Caco-2 (cell line): ENCODE measurements around the gene GRM3. TPM values are rescaled to one million over a fixed set of nuclear protein-coding genes. Genes with fewer than 3 reads are reported as not detected.

Experiments
- BruUV-seq: library from RNA; stranded (reverse); fragments of 400-500 nt; replicated peaks from 2 replicates; lab custom pipeline; 2021; lab: Mats Ljungman, UMichigan
- CTCF ChIA-PET: fragments of 300-600 bp; sonication (Branson Sonifier 250); formaldehyde crosslinking; loops from one replicate; lab custom pipeline; 2022; ENCODE audit warnings: antibody characterized with exemption; lab: Charles Lee
- POLR2A ChIA-PET: fragments of 300-600 bp; sonication (Branson Sonifier 250); formaldehyde crosslinking; loops from one replicate; lab custom pipeline; 2022; ENCODE audit warnings: antibody characterized with exemption; lab: Charles Lee
- DNase-seq, 2 experiments: peaks; one replicate each; pipeline versions ENCODE4 v3.0.0 to v3.0.0-alpha.2; 2020 to 2022
- H3K27me3 ChIP-seq: replicated peaks from 2 replicates; pipeline ENCODE4 v1.6.0; 2011; ENCODE audit warnings: low read length; ENCODE audit not compliant: control insufficient read depth, insufficient read depth
- H3K36me3 ChIP-seq: 2 replicates; pipeline ENCODE4 v1.5.1; 2011; ENCODE audit warnings: low read length; ENCODE audit not compliant: control insufficient read depth, insufficient read depth
- H3K4me1 ChIP-seq: fragments of 250-450 bp; sonication (Bioruptor Pico); 2 replicates; pipeline ENCODE4 v1.5.1; 2020; ENCODE audit warnings: mild to moderate bottlenecking
- H3K4me3 ChIP-seq: 2 replicates; pipeline ENCODE4 v1.5.1; 2011; ENCODE audit warnings: low read depth, mild to moderate bottlenecking, control low read depth, low read length
- H3K9me3 ChIP-seq: fragments of 250-450 bp; sonication (Bioruptor Pico); 2 replicates; pipeline ENCODE4 v1.5.1; 2020; ENCODE audit warnings: mild to moderate bottlenecking, moderate library complexity
- H3K27ac Mint-ChIP-seq: one replicate; pipeline ENCODE4 v1.8.0; 2022; ENCODE audit warnings: mixed read lengths; ENCODE audit not compliant: unreplicated experiment
- H3K27me3 Mint-ChIP-seq: one replicate; pipeline ENCODE4 v1.8.0; 2022; ENCODE audit warnings: mixed read lengths; ENCODE audit not compliant: insufficient read depth, unreplicated experiment
- H3K36me3 Mint-ChIP-seq: one replicate; pipeline ENCODE4 v1.8.0; 2022; ENCODE audit warnings: mild to moderate bottlenecking, mixed read lengths; ENCODE audit not compliant: insufficient read depth, unreplicated experiment
- H3K4me1 Mint-ChIP-seq: one replicate; pipeline ENCODE4 v1.8.0; 2022; ENCODE audit warnings: low read depth, mixed read lengths; ENCODE audit not compliant: unreplicated experiment
- H3K4me3 Mint-ChIP-seq: one replicate; pipeline ENCODE4 v1.8.0; 2022; ENCODE audit warnings: mild to moderate bottlenecking, moderate library complexity, mixed read lengths; ENCODE audit not compliant: unreplicated experiment
- H3K9me3 Mint-ChIP-seq: one replicate; pipeline ENCODE4 v1.8.0; 2022; ENCODE audit warnings: mixed read lengths; ENCODE audit not compliant: unreplicated experiment
- CTCF ChIP-seq, 2 experiments: fragments of 200-600 bp in 1 of 2; IDR thresholded peaks; 1 replicate in 1 of 2; 2 replicates in 1 of 2; pipeline versions ENCODE4 v1.5.1 to v1.8.0; 2011 to 2022; ENCODE audit warnings: antibody characterized with exemption in 1 of 2, control low read depth in 1 of 2, inconsistent platforms in 1 of 2, low read depth in 1 of 2, low read length in 1 of 2, mild to moderate bottlenecking in 1 of 2, moderate library complexity in 1 of 2; ENCODE audit not compliant: insufficient read depth in 1 of 2, severe bottlenecking in 1 of 2, unreplicated experiment in 1 of 2
- intact Hi-C: fragments of 100-400 bp; cut with micrococcal nuclease; formaldehyde crosslinking; loops from one replicate; pipeline ENCODE4 v1.10.0; 2022; ENCODE audit not compliant: unreplicated experiment
- total RNA-seq: library from RNA; stranded (reverse); gene quantifications from 2 replicates; pipeline ENCODE4 v1.2.3, GENCODE V29; 2022

GRM3 gene
- total RNA-seq, 1 experiment from 2014 or later = not detected

- no peak for TF ChIP-seq CTCF (IDR thresholded peaks at IDR 0.05; ENCODE audit: insufficient read depth in 1 of 2, low read depth in 1 of 2, low read length in 1 of 2, severe bottlenecking in 1 of 2, unreplicated experiment in 1 of 2)
- Mint-ChIP-seq H3K9me3 (no peaks in the 10 kb centered on the region), H3K27me3 (no peaks in the 10 kb centered on the region), H3K4me1 (peaks cover 17% of the 10 kb centered on the region), H3K36me3 (no peaks in the 10 kb centered on the region), H3K4me3 (no peak overlapping the region), H3K27ac (no peak overlapping the region)
- no peak for DNase-seq
- ChIA-PET CTCF (no interaction called here), POLR2A (no interaction called here)
- H3K4me1 ChIP-seq = peaks cover 21% of the 10 kb centered on the region
- intact Hi-C loops = loop anchor here (1.0 kb wide), 1 partner anchor 19 kb away; no protein-coding TSS in a partner anchor
- no peak overlapping the region for H3K4me3 ChIP-seq
- BruUV-seq = no TSS peak
- H3K9me3 ChIP-seq = 0 out of 2 replicates have a peak, but pooled peaks cover 3% of the 10 kb centered on the region
- no peaks in the 10 kb centered on the region for H3K27me3 ChIP-seq
- no peaks in the 10 kb centered on the region for H3K36me3 ChIP-seq
These were observed 183.2 kb downstream of the GRM3 start for GRCh38 chr7:86826948-86827347.

- intact Hi-C loops = no loop called here
- H3K4me3 Mint-ChIP-seq = no peak overlapping the region
These were observed 189.7 kb downstream of the GRM3 start for GRCh38 chr7:86833360-86833759.

GRCh38 chr7:86837235-86837634, 193.5 kb downstream of the GRM3 start:
- no peaks in the 10 kb centered on the region for H3K36me3 ChIP-seq
- no peak overlapping the region for H3K27ac Mint-ChIP-seq
- H3K9me3 ChIP-seq = no peaks in the 10 kb centered on the region
- 0 out of 2 replicates have a peak, but pooled peaks cover 5% of the 10 kb centered on the region for H3K4me1 ChIP-seq
- intact Hi-C loops = no loop called here
- H3K36me3 Mint-ChIP-seq = no peaks in the 10 kb centered on the region
- POLR2A ChIA-PET = no interaction called here
- TF ChIP-seq CTCF (IDR thresholded peaks at IDR 0.05; ENCODE audit: insufficient read depth in 1 of 2, low read depth in 1 of 2, low read length in 1 of 2, severe bottlenecking in 1 of 2, unreplicated experiment in 1 of 2) = no peak
- no peak overlapping the region for H3K4me3 ChIP-seq
- no peaks in the 10 kb centered on the region for H3K4me1 Mint-ChIP-seq
- H3K4me3 Mint-ChIP-seq = no peak overlapping the region
- BruUV-seq = no TSS peak
- CTCF ChIA-PET = no interaction called here
- no peaks in the 10 kb centered on the region for H3K9me3 Mint-ChIP-seq
- no peaks in the 10 kb centered on the region for H3K27me3 Mint-ChIP-seq
- H3K27me3 ChIP-seq = no peaks in the 10 kb centered on the region
- DNase-seq = no peak

More at GRCh38 chr7:86833360-86833759, 189.7 kb downstream of the GRM3 start:
- no peak for TF ChIP-seq CTCF (IDR thresholded peaks at IDR 0.05; ENCODE audit: insufficient read depth in 1 of 2, low read depth in 1 of 2, low read length in 1 of 2, severe bottlenecking in 1 of 2, unreplicated experiment in 1 of 2)
- H3K36me3 Mint-ChIP-seq = no peaks in the 10 kb centered on the region
- POLR2A ChIA-PET = no interaction called here
- DNase-seq = no peak
- H3K9me3 ChIP-seq = 0 out of 2 replicates have a peak, but pooled peaks cover 1% of the 10 kb centered on the region
- H3K4me1 Mint-ChIP-seq = peaks cover 13% of the 10 kb centered on the region
- no peaks in the 10 kb centered on the region for H3K27me3 Mint-ChIP-seq
- BruUV-seq = no TSS peak
- H3K36me3 ChIP-seq = no peaks in the 10 kb centered on the region
- H3K27ac Mint-ChIP-seq = no peak overlapping the region
- no peaks in the 10 kb centered on the region for H3K27me3 ChIP-seq
- no peaks in the 10 kb centered on the region for H3K9me3 Mint-ChIP-seq
- H3K4me3 ChIP-seq = no peak overlapping the region
- peaks cover 15% of the 10 kb centered on the region for H3K4me1 ChIP-seq
- CTCF ChIA-PET = no interaction called here
